Natural killer cell (primary cell): Measurements from ENCODE around the gene ENDOV. TPM values are rescaled to one million over a fixed set of nuclear protein-coding genes. Genes with fewer than 3 reads are reported as not detected.

Experiments used
- ATAC-seq, 3 donors: fragments of 150-1000 bp in 2 of 3; fragments of 200-7000 bp in 1 of 3; cut with Tn5 transposase; 1 replicate in 1 of 3; 2 replicates in 2 of 3; pipeline ENCODE4 v1.10.0; 2021; ENCODE audit warnings: mild to moderate bottlenecking in 2 of 3, moderate library complexity in 2 of 3
- DNase-seq, 2 donors: peaks; one replicate each; pipeline versions ENCODE4 v3.0.0 to v3.0.0-alpha.2; 2013 to 2021; ENCODE audit warnings: mixed read lengths in 1 of 2
- H3K27ac ChIP-seq: one replicate; pipeline ENCODE4 v1.5.1; 2013; ENCODE audit warnings: mild to moderate bottlenecking, low read length
- H3K27me3 ChIP-seq: one replicate; pipeline ENCODE4 v1.6.1; 2013; ENCODE audit warnings: low read length; ENCODE audit not compliant: control insufficient read depth, insufficient read depth
- H3K36me3 ChIP-seq: one replicate; pipeline ENCODE4 v1.6.1; 2013; ENCODE audit warnings: low read length; ENCODE audit not compliant: control insufficient read depth, insufficient read depth
- H3K4me1 ChIP-seq: one replicate; pipeline ENCODE4 v1.6.1; 2013; ENCODE audit warnings: low read length; ENCODE audit not compliant: control insufficient read depth, insufficient read depth
- H3K4me3 ChIP-seq: one replicate; pipeline ENCODE4 v1.5.1; 2013; ENCODE audit warnings: low read length
- H3K9me3 ChIP-seq: one replicate; pipeline ENCODE4 v1.6.1; 2013; ENCODE audit warnings: low read length; ENCODE audit not compliant: control insufficient read depth, insufficient read depth
- H3K27ac Mint-ChIP-seq, 2 donors: one replicate each; pipeline ENCODE4 v1.8.0; 2022; ENCODE audit warnings: mild to moderate bottlenecking in 2 of 2, mixed read lengths in 2 of 2, moderate library complexity in 1 of 2
- H3K27me3 Mint-ChIP-seq, 2 donors: one replicate each; pipeline ENCODE4 v1.8.0; 2022; ENCODE audit warnings: low read depth in 2 of 2, mixed read lengths in 2 of 2
- H3K36me3 Mint-ChIP-seq: one replicate; pipeline ENCODE4 v1.8.0; 2022; ENCODE audit warnings: mixed read lengths
- H3K4me1 Mint-ChIP-seq, 2 donors: one replicate each; pipeline ENCODE4 v1.8.0; 2022; ENCODE audit warnings: mixed read lengths in 2 of 2
- H3K4me3 Mint-ChIP-seq: one replicate; pipeline ENCODE4 v1.8.0; 2022; ENCODE audit warnings: mild to moderate bottlenecking, moderate library complexity, mixed read lengths
- H3K9me3 Mint-ChIP-seq, 2 donors: one replicate each; pipeline ENCODE4 v1.8.0; 2022; ENCODE audit warnings: mixed read lengths in 2 of 2
- CTCF ChIP-seq: fragments of 200-600 bp; IDR thresholded peaks from one replicate; pipeline ENCODE4 v1.8.0; 2022; ENCODE audit warnings: antibody characterized with exemption
- WGBS: methylation state at CpG from one replicate; pipeline ENCODE4 v1.1.7; 2013; ENCODE audit warnings: missing lambda C conversion rate; ENCODE audit not compliant: insufficient coverage; 5-methylcytosine and 5-hydroxymethylcytosine counted together
- intact Hi-C: fragments of 100-400 bp; cut with micrococcal nuclease; formaldehyde crosslinking; loops from one replicate; pipeline ENCODE4 v1.14.2; 2022
- total RNA-seq, 4 donors: library from RNA; stranded (reverse); fragments of 120-200 nt in 1 of 4; gene quantifications; one replicate each; pipeline versions ENCODE4 v1.2.3 to v1.2.4, GENCODE V29; 2013 to 2022

Gene ENDOV
- total RNA-seq, 3 donors from 2014 or later (not counting 1 experiment from before 2014, with no cell fraction given): 17.7 to 24.9 (median 18.8) TPM

DNA sequence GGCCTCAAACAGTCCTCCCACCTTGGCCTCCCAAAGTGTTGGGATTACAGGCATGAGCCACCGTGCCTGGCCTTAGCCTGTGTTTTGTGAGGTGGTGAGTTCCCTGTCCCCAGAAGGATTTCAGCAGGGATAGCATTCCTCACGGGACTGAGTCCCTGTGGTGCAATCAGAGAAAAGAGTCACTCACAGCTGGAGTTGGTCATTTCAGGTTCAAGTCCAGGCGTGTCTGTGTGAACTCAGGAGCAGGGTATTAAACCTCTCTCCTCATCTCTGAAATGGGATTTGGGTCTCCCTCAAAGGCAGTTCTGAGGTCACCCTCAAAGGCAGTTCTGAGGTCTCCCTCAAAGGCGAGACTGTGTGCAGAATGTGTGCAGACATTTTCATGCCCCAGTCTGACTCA lies 32.8 kb downstream of the ENDOV start:
- no peaks in the 10 kb centered on the region for H3K9me3 ChIP-seq
- H3K4me1 ChIP-seq: no peaks in the 10 kb centered on the region
- no peak overlapping the region for H3K4me3 ChIP-seq
- H3K36me3 ChIP-seq: no peaks in the 10 kb centered on the region
- Mint-ChIP-seq H3K4me3 (no peak overlapping the region), H3K4me1 (peaks cover 0 to 3% of the 10 kb centered on the region in 2 donors), H3K27me3 (no peaks in the 10 kb centered on the region), H3K36me3 (no peaks in the 10 kb centered on the region), H3K27ac (no peak overlapping the region), H3K9me3 (no peaks in the 10 kb centered on the region)
- WGBS: 89% methylated on average over 4 of the region's 4 CpGs
- ATAC-seq: no peak
- no peak for TF ChIP-seq CTCF
- no peaks in the 10 kb centered on the region for H3K27me3 ChIP-seq
- DNase-seq: no peak
- no peak overlapping the region for H3K27ac ChIP-seq
- intact Hi-C loops: no loop called here

DNA sequence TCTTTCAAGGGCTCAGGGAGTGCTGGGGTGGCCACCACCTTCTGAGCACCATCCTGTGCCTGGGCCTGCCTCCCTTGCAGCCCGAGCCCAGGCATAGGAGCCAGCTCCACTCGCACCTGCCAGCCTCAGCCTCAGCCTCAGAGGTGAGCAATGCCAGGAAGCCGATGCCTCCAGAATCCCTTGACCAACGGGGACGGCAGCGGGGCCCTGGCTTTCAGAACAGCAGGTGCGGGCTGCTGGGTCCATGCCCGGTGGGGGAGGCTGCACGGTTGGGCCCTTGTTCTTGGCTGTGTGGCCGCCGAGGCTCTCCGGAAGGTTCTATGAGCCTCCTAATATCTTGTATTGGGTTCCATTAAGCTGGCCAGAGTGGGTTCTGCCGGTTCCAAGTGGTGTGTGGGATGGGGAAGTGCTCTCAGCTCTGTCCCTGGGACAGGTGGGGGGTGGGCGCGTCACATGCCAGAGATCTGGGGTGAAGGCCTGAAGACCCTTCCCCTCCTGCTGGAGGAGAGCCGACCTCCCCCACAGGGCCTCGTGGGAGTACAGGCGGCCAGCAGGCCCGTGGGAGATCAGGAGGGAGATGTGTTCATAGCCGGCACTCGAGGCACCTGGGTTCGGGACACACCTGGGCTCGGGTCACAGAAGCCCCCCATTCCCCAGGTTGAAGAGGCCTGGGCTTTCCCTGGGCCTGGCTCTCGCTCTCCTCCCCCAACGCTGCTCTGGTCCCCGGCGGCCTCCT lies 34.4 kb downstream of the ENDOV start:
- ATAC-seq: no peak
- H3K4me1 Mint-ChIP-seq: peaks cover 10 to 12% of the 10 kb centered on the region in 2 donors
- no peaks in the 10 kb centered on the region for H3K27me3 Mint-ChIP-seq
- H3K27ac Mint-ChIP-seq: no peak overlapping the region
- Histone ChIP-seq H3K4me1 (peaks cover 7% of the 10 kb centered on the region), H3K36me3 (no peaks in the 10 kb centered on the region), H3K9me3 (no peaks in the 10 kb centered on the region), H3K4me3 (no peak overlapping the region), H3K27ac (no peak overlapping the region), H3K27me3 (no peaks in the 10 kb centered on the region)
- WGBS: 88% methylated on average over 27 of the region's 27 CpGs
- no peak for DNase-seq
- H3K9me3 Mint-ChIP-seq: no peaks in the 10 kb centered on the region
- H3K4me3 Mint-ChIP-seq: no peak overlapping the region
- intact Hi-C loops: no loop called here
- H3K36me3 Mint-ChIP-seq: no peaks in the 10 kb centered on the region
- no peak for TF ChIP-seq CTCF

- H3K36me3 Mint-ChIP-seq: no peaks in the 10 kb centered on the region
- H3K4me3 ChIP-seq: no peak overlapping the region
- H3K27ac Mint-ChIP-seq: no peak overlapping the region
- H3K4me1 ChIP-seq: peaks cover 7% of the 10 kb centered on the region
- TF ChIP-seq CTCF: no peak
- 84% methylated on average over 18 of the region's 18 CpGs for WGBS
- H3K27me3 ChIP-seq: no peaks in the 10 kb centered on the region
- intact Hi-C loops: no loop called here
- DNase-seq (no peak), ATAC-seq (no peak)
- no peaks in the 10 kb centered on the region for H3K27me3 Mint-ChIP-seq
- H3K9me3 Mint-ChIP-seq: no peaks in the 10 kb centered on the region
- no peak overlapping the region for H3K4me3 Mint-ChIP-seq
- no peaks in the 10 kb centered on the region for H3K36me3 ChIP-seq
- no peaks in the 10 kb centered on the region for H3K9me3 ChIP-seq
- H3K4me1 Mint-ChIP-seq: peaks cover 12 to 14% of the 10 kb centered on the region in 2 donors
- H3K27ac ChIP-seq: no peak overlapping the region
These were observed 35.1 kb downstream of the ENDOV start for GRCh38 chr17:80449930-80450576.
